ENCODE data around the gene SORCS3.

GRCh38 chr10:104657036-104657435 is 15.9 kb downstream of the SORCS3 start:
- no peak for TF ChIP-seq CTCF (IDR thresholded peaks at IDR 0.05)
- TF ChIP-seq EZH2 (IDR thresholded peaks at IDR 0.05): no peak

Data from neural progenitor cell (in vitro differentiated cells).